Measurements from ENCODE around the gene TMEM140. TPM values are rescaled to one million over a fixed set of nuclear protein-coding genes. Genes with fewer than 3 reads are reported as not detected.

Gene TMEM140
- total RNA-seq, 1 experiment from 2014 or later = 0.92 TPM

- Histone ChIP-seq H3F3A (ENCODE audit: insufficient read depth, low read depth) (no peaks in the 10 kb centered on the region), H3K36me3 (ENCODE audit: low read depth) (no peaks in the 10 kb centered on the region), H3K79me2 (ENCODE audit: low read depth) (no peaks in the 10 kb centered on the region), H3K27ac (peak overlapping the region; percentile 38), H2AFZ (no peak overlapping the region), H3K9me3 (ENCODE audit: insufficient read depth, low read depth) (peaks cover 26% of the 10 kb centered on the region), H4K20me1 (ENCODE audit: insufficient read depth) (no peaks in the 10 kb centered on the region), H3K27me3 (ENCODE audit: insufficient read depth, low read depth) (no peaks in the 10 kb centered on the region), H3K9me2 (ENCODE audit: insufficient read depth) (no peaks in the 10 kb centered on the region), H3K4me1 (replicated peaks; ENCODE audit: insufficient read depth) (peaks cover 18% of the 10 kb centered on the region), H3K4me2 (no peak overlapping the region), H3K4me3 (no peak overlapping the region)
- POLR2A ChIA-PET (ENCODE audit: unreplicated experiment) = interaction anchor here (0.6 kb wide), 1 partner anchor 12 kb away, joined by 4 read pairs; no protein-coding TSS in a partner anchor
- no peak for TF ChIP-seq EZH2 (IDR thresholded peaks at IDR 0.05; ENCODE audit: low read depth)
- no peak for TF ChIP-seq CTCF (conservative IDR thresholded peaks at IDR 0.05)
- intact Hi-C loops (cut with micrococcal nuclease; ENCODE audit: unreplicated experiment) = loop anchor here (10.0 kb wide), 1 partner anchor 662 kb away; no protein-coding TSS in a partner anchor
- peak; percentile 62 to 81 for DNase-seq
- BruUV-seq (replicated peaks) = no TSS peak
- CTCF ChIA-PET = no interaction called here
These were observed 29.3 kb downstream of the TMEM140 start for GRCh38 chr7:135177028-135177696.

GRCh38 chr7:135178364-135178763 lies 30.5 kb downstream of the TMEM140 start:
- peak in 1 of 2 experiments; percentile 64 for DNase-seq
- BruUV-seq (replicated peaks) = no TSS peak
- H2AFZ ChIP-seq = no peak overlapping the region
- peak overlapping the region; percentile 38 for H3K27ac ChIP-seq
- ChIA-PET CTCF (no interaction called here), POLR2A (ENCODE audit: unreplicated experiment) (no interaction called here)
- peaks cover 18% of the 10 kb centered on the region for H3K4me1 ChIP-seq (replicated peaks; ENCODE audit: insufficient read depth)
- H3K9me3 ChIP-seq (ENCODE audit: insufficient read depth, low read depth) = peaks cover 30% of the 10 kb centered on the region
- no peaks in the 10 kb centered on the region for H3F3A ChIP-seq (ENCODE audit: insufficient read depth, low read depth)
- no peaks in the 10 kb centered on the region for H3K36me3 ChIP-seq (ENCODE audit: low read depth)
- no peaks in the 10 kb centered on the region for H4K20me1 ChIP-seq (ENCODE audit: insufficient read depth)
- H3K4me2 ChIP-seq = peak overlapping the region; percentile 18
- H3K79me2 ChIP-seq (ENCODE audit: low read depth) = no peaks in the 10 kb centered on the region
- H3K4me3 ChIP-seq = no peak overlapping the region
- H3K27me3 ChIP-seq (ENCODE audit: insufficient read depth, low read depth) = no peaks in the 10 kb centered on the region
- no peak for TF ChIP-seq CTCF (conservative IDR thresholded peaks at IDR 0.05)
- TF ChIP-seq EZH2 (IDR thresholded peaks at IDR 0.05; ENCODE audit: low read depth) = no peak
- intact Hi-C loops (cut with micrococcal nuclease; ENCODE audit: unreplicated experiment) = loop anchor here (10.0 kb wide), 1 partner anchor 664 kb away; no protein-coding TSS in a partner anchor
- no peaks in the 10 kb centered on the region for H3K9me2 ChIP-seq (ENCODE audit: insufficient read depth)

GRCh38 chr7:135179321-135179925 lies 31.6 kb downstream of the TMEM140 start:
- H3K27ac ChIP-seq = no peak overlapping the region
- no peak for DNase-seq
- no peaks in the 10 kb centered on the region for H4K20me1 ChIP-seq (ENCODE audit: insufficient read depth)
- H3K27me3 ChIP-seq (ENCODE audit: insufficient read depth, low read depth) = no peaks in the 10 kb centered on the region
- H2AFZ ChIP-seq = no peak overlapping the region
- TF ChIP-seq CTCF (conservative IDR thresholded peaks at IDR 0.05) = no peak
- no peak for TF ChIP-seq EZH2 (IDR thresholded peaks at IDR 0.05; ENCODE audit: low read depth)
- no peak overlapping the region for H3K4me3 ChIP-seq
- intact Hi-C loops (cut with micrococcal nuclease; ENCODE audit: unreplicated experiment) = loop anchor here (10.0 kb wide), 1 partner anchor 665 kb away; no protein-coding TSS in a partner anchor
- peaks cover 30% of the 10 kb centered on the region for H3K9me3 ChIP-seq (ENCODE audit: insufficient read depth, low read depth)
- no peaks in the 10 kb centered on the region for H3K79me2 ChIP-seq (ENCODE audit: low read depth)
- POLR2A ChIA-PET (ENCODE audit: unreplicated experiment) = no interaction called here
- no peak overlapping the region for H3K4me2 ChIP-seq
- no peaks in the 10 kb centered on the region for H3K36me3 ChIP-seq (ENCODE audit: low read depth)
- H3F3A ChIP-seq (ENCODE audit: insufficient read depth, low read depth) = no peaks in the 10 kb centered on the region
- CTCF ChIA-PET = no interaction called here
- H3K4me1 ChIP-seq (replicated peaks; ENCODE audit: insufficient read depth) = peaks cover 18% of the 10 kb centered on the region
- no TSS peak for BruUV-seq (replicated peaks)
- no peaks in the 10 kb centered on the region for H3K9me2 ChIP-seq (ENCODE audit: insufficient read depth)
